Measurements from ENCODE around the gene TAF11L8.
"Not testable (repeated sequence)": the region's sequence is repeated elsewhere in the genome, so short reads cannot be mapped to it uniquely, and the experiment has no call there.

Gene TAF11L8

DNA sequence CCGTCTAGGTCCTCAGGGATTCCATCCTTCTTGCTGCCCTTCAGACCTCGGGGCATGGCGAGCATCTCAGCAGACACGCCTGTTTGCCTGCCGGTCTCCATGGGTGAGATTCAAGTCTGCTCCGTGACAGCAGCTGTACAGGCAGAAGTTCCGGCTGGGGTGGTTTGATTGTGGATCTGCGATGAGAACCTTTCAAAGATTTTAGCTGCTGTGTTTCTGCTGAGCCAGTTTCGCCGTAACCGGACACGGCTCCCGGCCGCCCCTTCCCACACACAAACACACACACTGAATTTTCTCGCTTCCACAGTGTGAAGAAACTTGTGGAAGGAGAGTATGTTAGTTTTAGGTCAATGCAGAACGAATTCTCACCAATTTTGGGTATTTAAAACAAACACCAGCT is at the start of gene TAF11L8:
TSS of gene TAF11L8 (minus strand) at position 101 of the 400 bp plus-strand sequence.
- in situ Hi-C loops (cut with MboI; ENCODE audit: low sequenced_read_pairs): not testable (repeated sequence)

DNA sequence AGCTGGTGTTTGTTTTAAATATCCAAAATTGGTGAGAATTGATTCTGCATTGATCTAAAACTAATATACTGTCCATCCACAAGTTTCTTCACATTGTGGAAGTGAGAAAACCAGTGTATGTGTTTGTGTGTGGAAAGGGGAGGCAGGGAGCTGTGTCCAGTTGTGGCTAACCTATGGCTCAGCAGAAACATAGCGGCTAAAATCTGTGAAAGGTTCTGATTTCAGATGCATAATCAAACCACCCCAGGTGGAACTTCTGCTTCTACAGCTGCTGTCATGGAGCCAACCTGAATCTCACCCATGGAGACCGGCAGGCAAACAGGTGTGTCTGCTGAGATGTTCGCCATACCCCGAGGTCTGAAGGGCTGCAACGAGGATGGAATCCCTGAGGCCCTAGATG is 43.4 kb upstream of the TAF11L8 start, which contains the start of gene TAF11L14:
TSS of gene TAF11L14 (plus strand) at position 301 of the 400 bp plus-strand sequence.
- in situ Hi-C loops (cut with MboI; ENCODE audit: low sequenced_read_pairs): no loop called here

GRCh38 chr5:17631788-17632187 is 41.0 kb upstream of the TAF11L8 start, which contains the start of gene TAF11L13:
TSS of gene TAF11L13 (plus strand) at chr5:17632088.
- in situ Hi-C loops (cut with MboI; ENCODE audit: low sequenced_read_pairs): not testable (repeated sequence)

DNA sequence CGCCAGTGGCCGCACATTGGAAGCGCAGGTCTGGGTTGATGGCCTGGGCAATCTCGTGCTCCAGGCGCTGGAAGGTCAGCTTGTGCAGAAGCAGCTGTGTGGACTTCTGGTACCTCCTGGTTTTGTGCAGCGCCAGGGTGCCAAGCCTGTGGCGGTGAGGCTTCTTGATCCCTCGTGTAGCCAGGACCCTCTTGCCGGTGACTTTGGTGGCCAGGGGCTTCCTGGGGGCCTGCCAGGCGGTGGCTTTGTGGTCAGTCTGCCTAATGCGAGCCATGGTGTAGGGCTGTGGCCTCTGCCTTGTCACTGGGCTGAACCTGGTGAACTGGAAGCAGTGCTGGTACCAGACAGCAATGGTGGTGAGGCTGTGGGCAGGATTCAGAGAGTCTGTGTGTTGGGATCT is 34.9 kb upstream of the TAF11L8 start:
- in situ Hi-C loops (cut with MboI; ENCODE audit: low sequenced_read_pairs): no loop called here

DNA sequence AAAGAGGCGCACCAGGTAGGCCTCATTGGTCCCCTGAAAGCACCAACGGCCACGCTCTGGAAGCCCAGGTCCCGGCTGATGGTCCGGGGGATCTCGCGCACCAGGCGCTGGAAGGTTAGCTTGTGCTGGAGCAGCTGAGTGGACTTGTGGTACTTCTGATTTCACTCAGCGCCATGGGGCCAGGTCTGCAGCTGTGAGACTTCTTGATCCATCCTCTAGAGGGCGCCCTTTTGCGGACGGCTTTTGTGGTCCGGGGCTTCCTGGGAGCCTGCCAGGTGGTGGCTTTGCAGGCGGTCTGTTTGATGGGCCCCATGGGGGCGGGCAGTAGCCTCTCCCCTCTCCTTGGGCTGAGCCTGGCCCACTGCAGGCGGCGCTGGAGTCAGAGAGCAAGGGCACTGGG is 29.9 kb upstream of the TAF11L8 start:
- in situ Hi-C loops (cut with MboI; ENCODE audit: low sequenced_read_pairs): no loop called here

DNA sequence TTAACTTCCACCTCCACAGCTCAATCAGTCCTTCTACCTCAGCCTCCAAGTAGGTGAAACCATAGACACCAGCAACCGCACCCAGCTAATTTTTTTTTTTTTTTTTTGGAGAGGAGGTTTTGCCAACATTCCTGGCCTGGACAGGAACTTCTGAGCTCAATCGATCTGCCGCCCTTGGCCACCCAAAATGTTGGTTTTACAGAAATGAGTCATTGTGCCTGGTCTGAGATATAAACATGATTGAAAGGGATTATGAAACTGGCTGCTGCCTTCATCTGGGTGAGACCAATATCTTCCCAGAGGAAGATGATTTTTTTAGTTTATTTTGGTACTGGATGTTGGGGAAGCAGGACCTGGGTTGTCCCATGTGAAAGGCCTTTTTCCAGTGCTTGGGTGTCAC is 28.6 kb upstream of the TAF11L8 start:
- in situ Hi-C loops (cut with MboI; ENCODE audit: low sequenced_read_pairs): no loop called here

- in situ Hi-C loops (cut with MboI; ENCODE audit: low sequenced_read_pairs): no loop called here
Measured at GRCh38 chr5:17614872-17615605, 24.3 kb upstream of the TAF11L8 start.

- in situ Hi-C loops (cut with MboI; ENCODE audit: low sequenced_read_pairs): not testable (repeated sequence)
Measured at GRCh38 chr5:17610092-17610491, 19.3 kb upstream of the TAF11L8 start, which contains the start of gene TAF11L12. TSS of gene TAF11L12 (plus strand) at chr5:17610392.

- in situ Hi-C loops (cut with MboI; ENCODE audit: low sequenced_read_pairs): not testable (repeated sequence)
Measured at GRCh38 chr5:17607461-17607860, 16.7 kb upstream of the TAF11L8 start.

DNA sequence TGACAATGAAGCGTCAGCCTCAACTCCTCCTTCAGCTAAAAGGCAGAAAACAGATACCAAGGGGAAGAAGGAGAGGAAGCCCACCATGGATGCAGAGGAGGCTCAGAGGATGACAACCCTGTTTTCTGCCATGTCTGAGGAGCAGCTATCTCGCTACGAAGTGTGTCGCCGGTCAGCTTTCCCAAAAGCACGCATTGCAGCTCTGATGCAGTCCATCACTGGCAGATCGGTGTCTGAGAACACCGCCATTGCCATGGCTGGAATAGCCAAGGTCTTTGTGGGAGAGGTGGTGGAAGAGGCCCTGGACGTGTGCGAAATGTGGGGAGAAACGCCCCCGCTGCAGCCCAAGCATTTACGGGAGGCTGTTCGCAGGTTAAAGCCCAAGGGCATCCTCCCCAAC is 14.2 kb upstream of the TAF11L8 start:
- in situ Hi-C loops (cut with MboI; ENCODE audit: low sequenced_read_pairs): no loop called here

- in situ Hi-C loops (cut with MboI; ENCODE audit: low sequenced_read_pairs): not testable (repeated sequence)
Measured at GRCh38 chr5:17603880-17604279, 13.1 kb upstream of the TAF11L8 start, which contains the start of gene TAF11L11. TSS of gene TAF11L11 (plus strand) at chr5:17604183.

GRCh38 chr5:17597728-17598127 is 7.0 kb upstream of the TAF11L8 start, which contains the start of gene TAF11L10:
TSS of gene TAF11L10 (minus strand) at chr5:17597828.
- in situ Hi-C loops (cut with MboI; ENCODE audit: low sequenced_read_pairs): not testable (repeated sequence)

- in situ Hi-C loops (cut with MboI; ENCODE audit: low sequenced_read_pairs): not testable (repeated sequence)
Measured at GRCh38 chr5:17594255-17594654, 3.5 kb upstream of the TAF11L8 start, which contains the start of gene TAF11L9. TSS of gene TAF11L9 (minus strand) at chr5:17594394.

GRCh38 chr5:17585658-17586057 is 5.1 kb downstream of the TAF11L8 start, which contains the start of gene TAF11L7:
TSS of gene TAF11L7 (minus strand) at chr5:17585758.
- in situ Hi-C loops (cut with MboI; ENCODE audit: low sequenced_read_pairs): not testable (repeated sequence)
